ENCODE data around the gene SGCA.

SGCA gene

DNA sequence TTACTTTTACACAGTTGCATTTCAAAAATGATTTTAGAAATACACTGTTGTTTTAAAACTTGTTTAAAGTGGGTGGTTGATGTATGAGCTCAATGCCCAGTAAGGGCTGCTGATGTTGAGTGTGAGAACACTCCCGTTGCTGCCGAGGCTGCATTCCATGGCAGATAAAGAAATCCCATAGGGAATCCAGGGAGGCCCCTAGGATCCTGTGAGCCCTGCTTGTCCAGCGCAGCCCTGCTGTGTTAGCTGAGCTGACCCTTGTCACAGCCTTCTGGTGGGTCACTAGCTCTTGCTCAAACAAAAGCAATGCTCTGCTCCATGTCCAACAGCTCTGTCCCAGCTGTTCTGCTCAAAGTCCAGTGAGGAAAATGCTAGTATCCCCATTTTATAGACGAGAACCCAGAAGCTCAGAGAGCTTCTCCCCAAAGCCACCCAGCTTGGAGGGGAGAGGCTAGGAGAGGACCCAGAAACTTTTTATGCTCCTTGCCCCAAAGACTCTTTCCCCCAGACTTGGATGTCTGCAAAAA, 54.2 kb downstream of the SGCA start:
- H3K4me3 ChIP-seq (ENCODE audit: low read depth, low read length), result peak overlapping the region; percentile 43
- TF ChIP-seq, protein P1, sequence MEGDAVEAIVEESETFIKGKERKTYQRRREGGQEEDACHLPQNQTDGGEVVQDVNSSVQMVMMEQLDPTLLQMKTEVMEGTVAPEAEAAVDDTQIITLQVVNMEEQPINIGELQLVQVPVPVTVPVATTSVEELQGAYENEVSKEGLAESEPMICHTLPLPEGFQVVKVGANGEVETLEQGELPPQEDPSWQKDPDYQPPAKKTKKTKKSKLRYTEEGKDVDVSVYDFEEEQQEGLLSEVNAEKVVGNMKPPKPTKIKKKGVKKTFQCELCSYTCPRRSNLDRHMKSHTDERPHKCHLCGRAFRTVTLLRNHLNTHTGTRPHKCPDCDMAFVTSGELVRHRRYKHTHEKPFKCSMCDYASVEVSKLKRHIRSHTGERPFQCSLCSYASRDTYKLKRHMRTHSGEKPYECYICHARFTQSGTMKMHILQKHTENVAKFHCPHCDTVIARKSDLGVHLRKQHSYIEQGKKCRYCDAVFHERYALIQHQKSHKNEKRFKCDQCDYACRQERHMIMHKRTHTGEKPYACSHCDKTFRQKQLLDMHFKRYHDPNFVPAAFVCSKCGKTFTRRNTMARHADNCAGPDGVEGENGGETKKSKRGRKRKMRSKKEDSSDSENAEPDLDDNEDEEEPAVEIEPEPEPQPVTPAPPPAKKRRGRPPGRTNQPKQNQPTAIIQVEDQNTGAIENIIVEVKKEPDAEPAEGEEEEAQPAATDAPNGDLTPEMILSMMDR (IDR thresholded peaks at IDR 0.05; ENCODE audit: low read depth, low read length), result no peak

DNA sequence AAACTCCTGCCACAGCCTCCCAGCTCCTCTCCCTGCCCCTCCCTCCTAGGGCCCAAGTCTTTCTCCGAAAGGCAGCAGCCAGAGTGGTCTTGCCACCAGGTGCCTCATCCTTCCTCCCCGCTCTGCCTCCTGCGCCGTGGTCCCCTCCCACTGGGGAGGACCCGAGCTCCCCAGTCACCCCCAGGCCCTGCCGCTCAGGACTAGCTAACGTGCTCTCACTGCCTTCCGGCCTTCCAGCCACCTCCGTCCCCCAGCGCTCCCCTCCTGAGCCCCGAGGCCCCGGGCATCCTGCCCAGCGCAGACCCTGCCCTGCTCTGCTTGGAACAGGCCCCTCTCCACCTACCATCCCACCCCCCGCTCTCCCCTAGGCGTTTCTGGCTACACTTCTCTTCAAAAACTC, 55.0 kb downstream of the SGCA start:
- H3K4me3 ChIP-seq (ENCODE audit: low read depth, low read length), result no peak overlapping the region
- TF ChIP-seq, protein P1 (IDR thresholded peaks at IDR 0.05; ENCODE audit: low read depth, low read length), result no peak

DNA sequence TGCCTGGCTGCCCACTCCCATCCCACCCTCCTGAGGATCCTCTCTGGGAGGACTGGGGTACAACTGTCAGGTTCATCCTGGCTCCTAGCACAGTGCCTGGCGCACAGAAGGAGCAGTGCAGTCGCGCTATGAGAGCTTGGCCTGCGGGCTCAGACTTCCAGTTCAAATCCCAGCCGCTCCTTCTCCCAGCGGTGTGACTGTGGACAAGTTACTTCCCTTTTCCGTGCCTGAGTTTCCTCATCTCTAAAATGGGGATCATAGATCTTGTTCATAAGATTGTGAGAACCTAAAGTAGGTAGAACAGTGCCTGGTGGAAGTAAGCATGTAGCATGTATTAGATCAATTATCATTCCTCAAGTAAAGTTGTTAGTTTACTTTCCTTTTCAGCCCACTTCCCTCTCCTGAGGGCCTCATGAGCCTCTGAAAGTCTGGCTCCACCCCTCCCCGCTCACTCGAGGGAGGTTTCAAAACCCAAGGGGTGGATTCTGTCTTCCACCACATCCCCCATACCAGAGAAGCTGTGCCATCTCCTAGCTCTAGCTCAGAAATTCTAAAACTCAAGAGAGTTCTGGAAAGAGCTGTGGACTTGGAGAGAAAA, 55.6 kb downstream of the SGCA start:
- TF ChIP-seq, protein P1 (IDR thresholded peaks at IDR 0.05; ENCODE audit: low read depth, low read length), result no peak
- no peak overlapping the region for H3K4me3 ChIP-seq (ENCODE audit: low read depth, low read length)

DNA sequence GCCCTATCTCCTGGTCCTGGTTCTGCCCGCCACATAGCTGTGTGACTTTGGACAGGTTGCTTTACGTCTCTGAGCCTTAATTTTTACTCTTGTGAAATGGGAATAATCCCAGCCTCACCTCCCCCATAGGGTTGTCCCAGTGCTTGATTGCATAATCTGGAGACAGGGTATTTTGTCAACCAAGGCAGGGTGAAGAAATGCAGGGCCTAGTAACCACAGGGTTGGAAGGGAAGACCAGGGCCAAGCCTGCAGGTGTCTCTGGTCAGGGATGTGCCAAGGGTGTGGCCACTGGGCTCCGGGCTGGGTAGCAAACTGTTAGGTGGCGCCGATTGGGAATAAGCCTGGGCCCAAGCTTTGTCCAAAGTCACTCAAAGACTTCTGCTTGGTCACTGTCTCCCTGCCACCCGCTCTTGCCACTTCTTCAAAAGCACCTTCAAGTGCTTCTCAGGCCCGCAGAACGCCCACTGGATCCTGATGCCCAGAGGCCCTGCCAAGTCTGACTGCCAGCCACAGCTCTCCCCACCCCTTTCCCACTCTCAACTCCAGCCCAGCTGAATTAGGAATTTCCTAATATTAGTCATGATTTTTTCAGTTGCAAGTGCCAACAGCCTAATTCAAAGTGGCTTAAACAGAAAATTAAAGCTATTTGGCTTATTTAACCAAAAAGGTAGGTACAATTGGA, 56.2 kb downstream of the SGCA start:
- no peak overlapping the region for H3K4me3 ChIP-seq (ENCODE audit: low read depth, low read length)
- TF ChIP-seq, protein P1 (IDR thresholded peaks at IDR 0.05; ENCODE audit: low read depth, low read length), result no peak

DNA sequence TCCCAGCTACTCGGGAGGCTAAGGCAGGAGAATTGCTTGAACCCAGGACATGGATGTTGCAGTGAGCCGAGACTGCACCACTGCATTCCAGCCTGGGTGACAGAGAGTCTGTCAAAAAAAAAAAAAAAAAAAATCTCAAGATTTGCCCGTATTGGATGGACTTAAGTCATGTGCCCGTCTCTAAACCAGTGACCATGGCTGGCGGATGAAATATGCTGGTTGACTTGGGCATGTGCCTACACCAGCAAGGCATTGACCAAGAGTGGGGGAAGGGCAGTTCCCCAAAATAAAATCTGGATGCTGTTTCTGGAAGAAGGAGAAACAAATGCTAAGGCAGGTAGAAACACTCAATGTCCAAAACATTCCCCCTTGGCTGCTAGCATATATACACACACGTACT, 57.1 kb downstream of the SGCA start:
- H3K4me3 ChIP-seq (ENCODE audit: low read depth, low read length), result no peak overlapping the region
- TF ChIP-seq, protein P1 (IDR thresholded peaks at IDR 0.05; ENCODE audit: low read depth, low read length), result no peak
